Measurements from ENCODE around the gene SETD2. TPM values are rescaled to one million over a fixed set of nuclear protein-coding genes. Genes with fewer than 3 reads are reported as not detected.

The SETD2 gene
- total and polyA plus RNA-seq, 2 of the 8 experiments (the other 6 are each of a cell fraction or from before 2014, with no cell fraction given), result 15.7 to 46.3 TPM

DNA sequence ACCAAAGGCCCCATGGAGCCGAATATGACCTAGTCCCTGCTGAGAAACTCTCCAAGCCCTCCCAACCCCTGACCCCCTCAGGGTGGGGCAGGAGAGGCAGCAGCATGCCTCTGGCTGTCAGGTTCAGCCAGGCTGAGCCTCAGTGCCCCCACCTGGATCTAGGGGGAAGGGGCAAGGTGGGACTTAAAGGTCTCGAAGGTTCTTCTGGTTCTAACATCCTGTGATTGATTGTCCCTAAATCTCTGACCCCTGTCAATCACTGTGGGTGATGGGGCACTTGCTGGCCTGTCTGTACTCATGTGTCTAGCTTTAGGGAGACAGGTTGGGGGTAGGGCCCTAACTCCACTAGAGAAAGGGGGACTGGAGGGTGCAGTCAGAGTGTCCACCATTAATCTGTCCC is 170.6 kb downstream of the SETD2 start:
- Histone ChIP-seq H4K20me1 (replicated peaks in 1 of 2; ENCODE audit: control insufficient read depth in 1 of 2, insufficient read depth in 2 of 2, low read length in 2 of 2) (peaks cover 0 to 5% of the 10 kb centered on the region in 2 experiments), H2AK5ac (ENCODE audit: low read depth, low read length) (no peak overlapping the region), H2BK20ac (ENCODE audit: low read length) (no peak overlapping the region), H3K36me3 (ENCODE audit: control insufficient read depth in 2 of 4, insufficient read depth in 4 of 4, low read length in 3 of 4) (peaks cover 0 to 3% (median 1%) of the 10 kb centered on the region in 4 experiments; a peak in 2 of 8 replicates), H4K91ac (replicated peaks; ENCODE audit: insufficient read length, low read length) (no peak overlapping the region), H3K79me2 (ENCODE audit: control insufficient read depth in 1 of 2, insufficient read depth in 2 of 2, low read length in 2 of 2) (no peaks in the 10 kb centered on the region), H3K27ac (ENCODE audit: low read depth, low read length) (no peak overlapping the region), H3K23me2 (ENCODE audit: low read depth, low read length) (no peaks in the 10 kb centered on the region), H3K79me1 (ENCODE audit: low read depth, low read length) (no peaks in the 10 kb centered on the region), H3K4me2 (ENCODE audit: insufficient read depth in 1 of 2, low read depth in 2 of 2, low read length in 2 of 2) (no peak overlapping the region), H4K5ac (ENCODE audit: insufficient read length, low read depth, low read length) (no peak overlapping the region), H3K56ac (replicated peaks; ENCODE audit: insufficient read length, low read depth, low read length) (no peak overlapping the region), H3K14ac (ENCODE audit: insufficient read length) (no peak overlapping the region), H3K18ac (ENCODE audit: extremely low read depth, low read length) (no peak overlapping the region), H2AFZ (ENCODE audit: low read length) (no peak overlapping the region), H3K27me3 (replicated peaks in 1 of 4; ENCODE audit: control insufficient read depth in 3 of 4, extremely low read depth in 1 of 4, insufficient read depth in 3 of 4, low read length in 3 of 4) (no peaks in the 10 kb centered on the region), H2BK15ac (ENCODE audit: low read length) (no peak overlapping the region), H2BK5ac (ENCODE audit: low read depth, low read length) (no peak overlapping the region), H4K8ac (ENCODE audit: extremely low read depth, insufficient read depth, low read length) (no peak overlapping the region), H3K9me3 (ENCODE audit: insufficient read depth in 2 of 2, low read depth in 1 of 2, low read length in 1 of 2) (no peaks in the 10 kb centered on the region), H2BK12ac (ENCODE audit: low read depth, low read length) (no peak overlapping the region), H2BK120ac (replicated peaks; ENCODE audit: low read depth, low read length) (no peak overlapping the region), H3K9ac (replicated peaks in 1 of 4; ENCODE audit: extremely low read depth in 1 of 4, low read depth in 3 of 4, low read length in 3 of 4) (no peak overlapping the region), H3K4ac (replicated peaks; ENCODE audit: insufficient read length, low read depth, low read length) (no peak overlapping the region), H3K4me3 (ENCODE audit: extremely low read depth in 1 of 4, insufficient read depth in 2 of 4, low read depth in 3 of 4, low read length in 4 of 4) (no peak overlapping the region), H3K23ac (ENCODE audit: insufficient read length) (no peak overlapping the region), H3K4me1 (replicated peaks in 1 of 4; ENCODE audit: control insufficient read depth in 3 of 4, insufficient read depth in 4 of 4, low read length in 3 of 4) (peaks cover 0 to 9% (median 3%) of the 10 kb centered on the region in 4 experiments; a peak in 5 of 7 replicates)
- ChIA-PET POLR2A (ENCODE audit: partially characterized antibody) (interaction anchor here (0.6 to 1.4 kb wide), 4 partner anchors 9 to 69 kb away, joined by 3 to 5 read pairs (median 3); no protein-coding TSS in a partner anchor), CTCF (ENCODE audit: partially characterized antibody) (interaction anchor here (0.7 to 4.3 kb wide), 5 partner anchors 10 to 332 kb away, joined by 3 to 21 read pairs (median 3); no protein-coding TSS in a partner anchor)
- FAIRE-seq (no peak), DNase-seq (ENCODE audit: low read depth in 1 of 2, low spot score in 2 of 2) (no peak)
- TF ChIP-seq, protein P1, sequence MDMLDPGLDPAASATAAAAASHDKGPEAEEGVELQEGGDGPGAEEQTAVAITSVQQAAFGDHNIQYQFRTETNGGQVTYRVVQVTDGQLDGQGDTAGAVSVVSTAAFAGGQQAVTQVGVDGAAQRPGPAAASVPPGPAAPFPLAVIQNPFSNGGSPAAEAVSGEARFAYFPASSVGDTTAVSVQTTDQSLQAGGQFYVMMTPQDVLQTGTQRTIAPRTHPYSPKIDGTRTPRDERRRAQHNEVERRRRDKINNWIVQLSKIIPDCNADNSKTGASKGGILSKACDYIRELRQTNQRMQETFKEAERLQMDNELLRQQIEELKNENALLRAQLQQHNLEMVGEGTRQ (IDR thresholded peaks at IDR 0.05; ENCODE audit: low read length), result no peak
- TF ChIP-seq GTF2F1 (IDR thresholded peaks at IDR 0.05; ENCODE audit: borderline replicate concordance, low read depth, low read length) (no peak), EGR1 (IDR thresholded peaks at IDR 0.05; ENCODE audit: borderline replicate concordance, low read depth, low read length) (no peak)
- WGBS, 2 experiments (ENCODE audit: extremely low coverage in 1 of 2, insufficient coverage in 1 of 2, insufficient read length in 1 of 2, insufficient replicate concordance in 2 of 2, low coverage in 1 of 2, low lambda C conversion rate in 2 of 2, missing lambda C conversion rate in 1 of 2), result 88% methylated on average over 2 of the region's 2 CpGs; no CpG with 5 or more reads in 1 of the 2 experiments

Data from H1 (cell line).